ENCODE data around the gene PTPRN2.

The PTPRN2 gene

GRCh38 chr7:158074896-158075632 is 512.6 kb downstream of the PTPRN2 start:
- TF ChIP-seq, protein P1, sequence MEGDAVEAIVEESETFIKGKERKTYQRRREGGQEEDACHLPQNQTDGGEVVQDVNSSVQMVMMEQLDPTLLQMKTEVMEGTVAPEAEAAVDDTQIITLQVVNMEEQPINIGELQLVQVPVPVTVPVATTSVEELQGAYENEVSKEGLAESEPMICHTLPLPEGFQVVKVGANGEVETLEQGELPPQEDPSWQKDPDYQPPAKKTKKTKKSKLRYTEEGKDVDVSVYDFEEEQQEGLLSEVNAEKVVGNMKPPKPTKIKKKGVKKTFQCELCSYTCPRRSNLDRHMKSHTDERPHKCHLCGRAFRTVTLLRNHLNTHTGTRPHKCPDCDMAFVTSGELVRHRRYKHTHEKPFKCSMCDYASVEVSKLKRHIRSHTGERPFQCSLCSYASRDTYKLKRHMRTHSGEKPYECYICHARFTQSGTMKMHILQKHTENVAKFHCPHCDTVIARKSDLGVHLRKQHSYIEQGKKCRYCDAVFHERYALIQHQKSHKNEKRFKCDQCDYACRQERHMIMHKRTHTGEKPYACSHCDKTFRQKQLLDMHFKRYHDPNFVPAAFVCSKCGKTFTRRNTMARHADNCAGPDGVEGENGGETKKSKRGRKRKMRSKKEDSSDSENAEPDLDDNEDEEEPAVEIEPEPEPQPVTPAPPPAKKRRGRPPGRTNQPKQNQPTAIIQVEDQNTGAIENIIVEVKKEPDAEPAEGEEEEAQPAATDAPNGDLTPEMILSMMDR (IDR thresholded peaks at IDR 0.05; ENCODE audit: low read depth, low read length, missing control alignments): no peak
- H3K4me3 ChIP-seq (ENCODE audit: low read depth, low read length): no peak overlapping the region
- DNase-seq (ENCODE audit: low read depth): no peak

- no peak overlapping the region for H3K4me3 ChIP-seq (ENCODE audit: low read depth, low read length)
- TF ChIP-seq, protein P1 (IDR thresholded peaks at IDR 0.05; ENCODE audit: low read depth, low read length, missing control alignments): no peak
- DNase-seq (ENCODE audit: low read depth): no peak
Observed at GRCh38 chr7:158073845-158074840, 513.5 kb downstream of the PTPRN2 start.

- TF ChIP-seq, protein P1 (IDR thresholded peaks at IDR 0.05; ENCODE audit: low read depth, low read length, missing control alignments): no peak
- H3K4me3 ChIP-seq (ENCODE audit: low read depth, low read length): no peak overlapping the region
- no peak for DNase-seq (ENCODE audit: low read depth)
Observed at GRCh38 chr7:158072991-158073730, 514.5 kb downstream of the PTPRN2 start.

- DNase-seq (ENCODE audit: low read depth): no peak
- no peak overlapping the region for H3K4me3 ChIP-seq (ENCODE audit: low read depth, low read length)
- TF ChIP-seq, protein P1 (IDR thresholded peaks at IDR 0.05; ENCODE audit: low read depth, low read length, missing control alignments): no peak
Observed at GRCh38 chr7:158070222-158070920, 517.3 kb downstream of the PTPRN2 start.

GRCh38 chr7:158068853-158069252 is 518.8 kb downstream of the PTPRN2 start:
- H3K4me3 ChIP-seq (ENCODE audit: low read depth, low read length): no peak overlapping the region
- TF ChIP-seq, protein P1 (IDR thresholded peaks at IDR 0.05; ENCODE audit: low read depth, low read length, missing control alignments): no peak
- DNase-seq (ENCODE audit: low read depth): no peak

DNA sequence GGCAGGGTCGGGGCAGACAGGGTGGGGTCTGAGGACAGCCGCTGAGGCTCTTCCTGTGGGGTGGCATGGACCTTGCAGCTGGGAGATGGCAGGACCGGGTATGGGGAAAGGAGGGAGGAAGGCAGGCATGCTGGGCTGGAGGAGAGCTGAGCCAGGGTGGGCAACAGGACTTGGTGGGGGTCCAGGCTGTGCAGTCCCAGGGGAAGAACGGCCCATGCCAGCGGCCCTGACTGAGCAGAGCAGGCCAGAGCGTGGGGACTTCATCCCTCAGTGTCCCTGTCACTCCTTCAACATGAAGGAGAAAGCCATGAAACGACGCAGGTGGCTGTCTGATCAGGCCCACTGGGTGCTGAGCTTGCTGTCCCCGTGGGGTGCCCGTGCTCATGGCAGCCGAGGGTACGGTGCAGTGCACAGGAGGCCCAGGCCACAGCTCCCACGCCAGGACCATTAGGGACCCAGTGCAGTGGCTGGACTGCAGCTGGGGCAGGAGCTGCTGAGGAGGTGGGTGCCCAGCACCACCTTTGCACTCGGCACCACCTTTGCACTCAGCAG is 519.6 kb downstream of the PTPRN2 start:
- TF ChIP-seq, protein P1 (IDR thresholded peaks at IDR 0.05; ENCODE audit: low read depth, low read length, missing control alignments): no peak
- H3K4me3 ChIP-seq (ENCODE audit: low read depth, low read length): no peak overlapping the region
- DNase-seq (ENCODE audit: low read depth): no peak
